ENCODE results near the gene SLC20A1. TPM values are rescaled to one million over a fixed set of nuclear protein-coding genes. Genes with fewer than 3 reads are reported as not detected.

Gene SLC20A1
- total RNA-seq, 1 experiment from 2014 or later, result 295 TPM

- no peak overlapping the region for H3K27ac Mint-ChIP-seq (ENCODE audit: low read depth, unreplicated experiment)
- POLR2A ChIA-PET, result interaction anchor here (1.4 kb wide), 1 partner anchor 9 kb away, joined by 4 read pairs; no protein-coding TSS in a partner anchor
- H3K36me3 Mint-ChIP-seq (ENCODE audit: insufficient read depth, unreplicated experiment), result no peaks in the 10 kb centered on the region
- CTCF ChIA-PET, result interaction anchor here (0.7 kb wide), 1 partner anchor 74 kb away, joined by 3 read pairs; no protein-coding TSS in a partner anchor
- DNase-seq (ENCODE audit: unreplicated experiment), result no peak
- no peak for TF ChIP-seq CTCF (IDR thresholded peaks at IDR 0.05; ENCODE audit: unreplicated experiment)
- no peaks in the 10 kb centered on the region for H3K4me1 Mint-ChIP-seq (ENCODE audit: insufficient read depth, unreplicated experiment)
- no peaks in the 10 kb centered on the region for H3K27me3 Mint-ChIP-seq (ENCODE audit: insufficient read depth, unreplicated experiment)
- H3K9me3 Mint-ChIP-seq (ENCODE audit: unreplicated experiment), result no peaks in the 10 kb centered on the region
- no TSS peak for BruUV-seq (replicated peaks)
- intact Hi-C loops (cut with micrococcal nuclease), result no loop called here
- no peak overlapping the region for H3K4me3 Mint-ChIP-seq (ENCODE audit: unreplicated experiment)
Measured at GRCh38 chr2:112699984-112700667, 54.4 kb downstream of the SLC20A1 start.

GRCh38 chr2:112701052-112701451, 55.3 kb downstream of the SLC20A1 start:
- no peaks in the 10 kb centered on the region for H3K36me3 Mint-ChIP-seq (ENCODE audit: insufficient read depth, unreplicated experiment)
- no peak for DNase-seq (ENCODE audit: unreplicated experiment)
- no peak for TF ChIP-seq CTCF (IDR thresholded peaks at IDR 0.05; ENCODE audit: unreplicated experiment)
- no peaks in the 10 kb centered on the region for H3K4me1 Mint-ChIP-seq (ENCODE audit: insufficient read depth, unreplicated experiment)
- no peaks in the 10 kb centered on the region for H3K9me3 Mint-ChIP-seq (ENCODE audit: unreplicated experiment)
- intact Hi-C loops (cut with micrococcal nuclease), result no loop called here
- H3K27me3 Mint-ChIP-seq (ENCODE audit: insufficient read depth, unreplicated experiment), result no peaks in the 10 kb centered on the region
- no TSS peak for BruUV-seq (replicated peaks)
- H3K27ac Mint-ChIP-seq (ENCODE audit: low read depth, unreplicated experiment), result no peak overlapping the region
- CTCF ChIA-PET, result interaction anchor here (0.7 to 1.2 kb wide), 2 partner anchors 8 to 75 kb away, joined by 3 to 6 read pairs; no protein-coding TSS in a partner anchor
- no peak overlapping the region for H3K4me3 Mint-ChIP-seq (ENCODE audit: unreplicated experiment)
- POLR2A ChIA-PET, result interaction anchor here (1.4 kb wide), 1 partner anchor 8 kb away, joined by 4 read pairs; no protein-coding TSS in a partner anchor

GRCh38 chr2:112703684-112704083, 57.9 kb downstream of the SLC20A1 start:
- CTCF ChIA-PET, result interaction anchor here (0.6 to 1.2 kb wide), 3 partner anchors 22 to 798 kb away, joined by 3 to 5 read pairs (median 5); no protein-coding TSS in a partner anchor
- TF ChIP-seq CTCF (IDR thresholded peaks at IDR 0.05; ENCODE audit: unreplicated experiment), result no peak
- intact Hi-C loops (cut with micrococcal nuclease), result no loop called here
- Mint-ChIP-seq H3K27ac (ENCODE audit: low read depth, unreplicated experiment) (no peak overlapping the region), H3K27me3 (ENCODE audit: insufficient read depth, unreplicated experiment) (no peaks in the 10 kb centered on the region), H3K4me3 (ENCODE audit: unreplicated experiment) (no peak overlapping the region), H3K9me3 (ENCODE audit: unreplicated experiment) (no peaks in the 10 kb centered on the region), H3K4me1 (ENCODE audit: insufficient read depth, unreplicated experiment) (no peaks in the 10 kb centered on the region), H3K36me3 (ENCODE audit: insufficient read depth, unreplicated experiment) (no peaks in the 10 kb centered on the region)
- DNase-seq (ENCODE audit: unreplicated experiment), result no peak
- no TSS peak for BruUV-seq (replicated peaks)
- POLR2A ChIA-PET, result interaction anchor here (1.0 kb wide), 1 partner anchor 11 kb away, joined by 3 read pairs; no protein-coding TSS in a partner anchor

GRCh38 chr2:112705575-112705974, 59.8 kb downstream of the SLC20A1 start:
- H3K27ac Mint-ChIP-seq (ENCODE audit: low read depth, unreplicated experiment), result no peak overlapping the region
- H3K27me3 Mint-ChIP-seq (ENCODE audit: insufficient read depth, unreplicated experiment), result no peaks in the 10 kb centered on the region
- H3K9me3 Mint-ChIP-seq (ENCODE audit: unreplicated experiment), result no peaks in the 10 kb centered on the region
- TF ChIP-seq CTCF (IDR thresholded peaks at IDR 0.05; ENCODE audit: unreplicated experiment), result no peak
- no peaks in the 10 kb centered on the region for H3K4me1 Mint-ChIP-seq (ENCODE audit: insufficient read depth, unreplicated experiment)
- DNase-seq (ENCODE audit: unreplicated experiment), result no peak
- no peaks in the 10 kb centered on the region for H3K36me3 Mint-ChIP-seq (ENCODE audit: insufficient read depth, unreplicated experiment)
- no TSS peak for BruUV-seq (replicated peaks)
- intact Hi-C loops (cut with micrococcal nuclease), result no loop called here
- POLR2A ChIA-PET, result interaction anchor here (0.6 kb wide), 1 partner anchor 55 kb away, joined by 3 read pairs; no protein-coding TSS in a partner anchor
- CTCF ChIA-PET, result interaction anchor here (1.0 kb wide), 1 partner anchor 19 kb away, joined by 5 read pairs; no protein-coding TSS in a partner anchor
- H3K4me3 Mint-ChIP-seq (ENCODE audit: unreplicated experiment), result no peak overlapping the region

All from MCF 10A (cell line).